Fibroblast of mammary gland (primary cell): ENCODE results near the gene GOLGA8B.
"Not testable (repeated sequence)": the region's sequence is repeated elsewhere in the genome, so short reads cannot be mapped to it uniquely, and the experiment has no call there.

Experiments used
- DNase-seq: peaks from one replicate; pipeline ENCODE4 v3.0.0-alpha.2; 2010; ENCODE audit warnings: low read depth
- H3K4me3 ChIP-seq: 2 replicates; pipeline ENCODE4 v1.5.1; 2011; ENCODE audit warnings: low read depth, mild to moderate bottlenecking, low read length, moderate library complexity; ENCODE audit not compliant: control insufficient read depth
- CTCF ChIP-seq: conservative IDR thresholded peaks from 2 replicates; pipeline ENCODE4 v1.5.1; 2011; ENCODE audit warnings: low read depth, low read length, inconsistent platforms; ENCODE audit not compliant: control insufficient read depth, insufficient read depth

The GOLGA8B gene

GRCh38 chr15:34584996-34585395, 1.5 kb upstream of the GOLGA8B start:
- no peak overlapping the region for H3K4me3 ChIP-seq
- DNase-seq = no peak
- TF ChIP-seq CTCF = no peak

DNA sequence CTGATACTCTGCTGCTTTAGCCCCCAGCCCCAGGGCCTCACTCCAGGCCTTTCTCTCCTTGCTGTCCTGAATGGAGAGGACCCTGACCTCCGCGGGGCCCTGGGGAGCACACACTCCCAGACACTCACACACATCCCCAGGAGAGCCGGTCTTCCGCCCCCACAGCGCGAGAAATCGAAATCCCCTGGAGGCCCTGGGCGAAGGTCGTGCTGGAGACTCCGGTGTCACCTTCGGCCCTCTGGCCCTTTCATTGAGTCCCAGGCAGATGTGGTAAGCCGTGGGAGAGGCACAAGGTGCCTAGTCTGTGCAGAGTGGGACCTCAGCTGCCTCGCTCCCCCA, 848 bp upstream of the GOLGA8B start:
- peak overlapping the region; percentile 64 for H3K4me3 ChIP-seq
- TF ChIP-seq CTCF = no peak
- no peak for DNase-seq

DNA sequence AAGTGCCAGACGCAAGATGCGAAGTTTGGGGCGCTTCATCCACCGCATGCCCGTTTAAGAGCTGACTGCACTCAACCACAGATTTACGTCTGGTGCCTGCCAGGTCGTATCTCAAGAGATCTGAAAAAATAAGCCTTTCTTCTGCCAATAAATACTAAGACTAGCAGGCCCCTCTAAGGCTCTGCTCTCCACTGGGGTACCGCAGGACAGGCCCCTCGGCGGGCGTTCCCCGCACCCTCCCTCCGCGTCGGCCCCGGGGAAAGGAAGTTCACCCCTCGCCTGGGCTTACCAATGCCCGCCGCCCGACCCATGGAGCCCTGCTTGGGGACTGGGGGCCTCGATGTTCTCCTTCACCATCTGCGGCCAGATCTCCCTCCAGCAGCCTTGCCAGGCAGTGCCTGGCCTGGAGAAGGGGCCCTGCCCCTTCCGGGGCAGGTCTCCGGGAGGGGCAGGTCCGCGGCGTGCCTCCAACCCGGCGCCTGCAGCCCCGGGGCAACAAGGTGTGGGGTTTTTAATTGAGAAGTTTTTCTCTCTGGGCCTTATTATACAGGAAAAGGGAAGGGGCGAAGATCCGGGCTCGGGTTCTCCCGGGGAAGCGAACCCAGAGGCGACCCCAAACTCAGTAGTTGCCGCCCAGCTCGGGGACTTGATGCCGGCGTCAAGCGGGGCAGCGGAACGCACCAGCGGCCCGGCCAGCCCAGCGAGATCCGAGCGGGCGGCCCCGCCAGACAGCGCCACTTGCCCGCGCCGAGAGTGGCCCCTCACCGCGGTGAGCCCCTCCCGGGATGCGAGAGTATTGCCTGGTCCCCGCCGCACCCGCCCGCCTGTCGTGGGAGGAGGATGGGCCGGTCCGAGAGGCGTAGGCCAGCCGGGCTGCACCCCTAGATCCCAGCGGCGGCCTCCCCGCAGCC, 735 bp downstream of the GOLGA8B start:
- no peak for TF ChIP-seq CTCF
- no peak for DNase-seq
- peak overlapping the region; percentile 64 for H3K4me3 ChIP-seq

DNA sequence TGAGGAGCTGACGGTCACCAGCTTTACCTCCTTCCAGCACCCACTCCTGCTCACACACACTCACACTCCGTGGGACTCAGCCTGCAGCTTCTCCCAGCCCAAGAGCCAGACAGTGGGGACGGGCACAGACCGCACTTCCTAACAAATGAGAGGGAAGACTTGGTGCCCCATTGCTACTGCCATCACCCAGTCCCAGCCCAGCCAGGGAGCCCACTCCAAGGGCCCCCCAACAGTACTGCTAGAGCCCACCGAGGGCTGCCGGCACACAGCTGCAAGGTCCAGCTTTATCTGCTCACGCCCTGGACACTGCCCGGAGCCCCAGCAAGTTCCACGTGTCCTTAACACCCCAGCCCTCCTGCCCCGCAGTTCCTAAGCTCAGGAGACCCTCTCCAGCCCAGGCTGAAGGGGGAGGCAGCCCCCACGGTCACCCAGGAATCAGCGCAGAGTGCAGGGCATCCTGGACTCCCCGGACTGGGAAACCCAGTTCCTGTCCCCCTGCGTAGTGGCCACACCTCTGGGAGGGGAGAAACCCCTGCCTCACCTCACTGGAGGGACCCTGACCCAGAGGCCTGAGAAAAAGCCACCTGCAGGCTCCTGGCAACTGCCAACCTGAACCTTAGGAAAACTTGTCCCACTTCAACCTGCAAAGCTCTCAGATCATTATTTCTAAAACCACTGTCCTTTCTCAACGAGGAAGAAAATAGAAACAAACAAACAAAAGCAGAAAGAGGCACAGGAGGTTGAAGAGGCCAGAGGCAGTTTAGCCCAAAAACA, 1.6 kb downstream of the GOLGA8B start:
- H3K4me3 ChIP-seq = peak overlapping the region; percentile 64
- DNase-seq = not testable (repeated sequence)

GRCh38 chr15:34581043-34581365, 2.4 kb downstream of the GOLGA8B start:
- no peak for TF ChIP-seq CTCF
- no peak overlapping the region for H3K4me3 ChIP-seq
- DNase-seq = no peak

DNA sequence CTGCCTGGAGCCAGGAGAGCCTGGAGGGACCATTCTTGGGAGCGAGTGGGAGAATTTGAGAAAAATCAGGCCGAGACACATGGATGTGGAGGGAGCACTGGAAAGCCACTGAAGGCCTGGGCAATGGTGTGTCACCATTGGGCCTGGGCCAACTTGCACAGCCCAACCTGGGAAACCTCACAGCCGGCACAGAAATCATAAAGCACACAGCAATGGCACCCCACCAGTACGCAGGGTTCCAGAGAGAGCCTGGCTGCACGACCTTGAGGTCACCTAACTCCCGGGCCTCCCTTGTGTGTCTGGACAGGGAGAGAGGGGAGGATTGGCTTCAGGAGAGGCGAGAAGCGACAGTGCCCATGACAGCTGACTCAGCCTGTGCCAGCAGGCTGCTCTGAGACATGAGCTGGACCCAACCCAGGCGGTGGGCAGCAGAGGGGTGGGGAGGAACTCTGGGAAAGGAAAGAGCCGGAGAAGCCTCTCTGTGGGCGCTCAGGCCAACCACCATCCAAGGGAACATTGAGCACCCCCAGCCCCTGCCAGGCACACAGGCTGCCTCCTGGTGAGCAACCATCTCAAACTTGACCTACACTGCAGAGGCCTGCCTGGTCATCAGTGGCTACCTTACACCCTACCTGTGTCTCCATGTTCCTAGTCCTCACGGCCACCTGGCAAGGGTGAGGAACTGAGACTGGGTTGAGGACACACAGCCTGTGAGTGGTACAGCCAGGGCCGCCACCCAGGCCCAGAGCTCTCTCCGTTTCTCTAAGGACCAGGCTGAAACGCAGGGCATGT, 3.0 kb downstream of the GOLGA8B start:
- DNase-seq = peak; percentile 14

GRCh38 chr15:34578283-34578674, 5.2 kb downstream of the GOLGA8B start:
- TF ChIP-seq CTCF = no peak
- H3K4me3 ChIP-seq = no peak overlapping the region
- no peak for DNase-seq

More for the DNA sequence above, 3.0 kb downstream of the GOLGA8B start:
- not testable (repeated sequence) for H3K4me3 ChIP-seq

DNA sequence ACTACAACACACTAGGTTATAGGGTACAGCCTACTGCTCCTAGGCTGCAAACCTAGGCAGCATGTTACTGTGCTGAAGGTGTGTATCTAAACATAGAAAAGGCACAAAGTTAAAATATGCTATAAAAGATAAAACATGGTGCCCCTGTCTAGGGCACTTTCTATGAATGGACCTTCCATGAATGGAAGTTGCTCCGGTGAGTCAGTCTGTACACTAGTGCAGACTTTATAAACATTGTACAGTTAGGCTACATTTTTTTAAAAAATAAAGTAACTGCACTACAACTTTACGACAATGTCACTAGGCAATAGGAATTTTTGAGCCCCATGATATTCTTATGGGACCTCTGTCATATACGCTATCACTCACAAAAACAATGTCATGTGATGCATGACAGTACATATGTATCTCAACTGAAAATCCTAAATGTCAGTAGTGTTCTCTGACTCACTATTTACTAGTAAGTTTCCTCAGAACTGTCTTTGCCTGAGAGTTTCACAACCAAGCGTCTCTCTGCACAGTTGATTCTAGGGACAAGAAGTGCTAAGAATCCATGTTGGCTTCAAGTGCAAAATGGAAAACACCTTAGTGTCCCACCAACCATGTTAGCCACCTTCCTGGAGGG, 5.7 kb downstream of the GOLGA8B start:
- not testable (repeated sequence) for H3K4me3 ChIP-seq
- peak; percentile 60 for DNase-seq

- DNase-seq, H3K4me3 ChIP-seq: not testable (repeated sequence)
Observed at GRCh38 chr15:34575035-34575434, 8.4 kb downstream of the GOLGA8B start.

DNA sequence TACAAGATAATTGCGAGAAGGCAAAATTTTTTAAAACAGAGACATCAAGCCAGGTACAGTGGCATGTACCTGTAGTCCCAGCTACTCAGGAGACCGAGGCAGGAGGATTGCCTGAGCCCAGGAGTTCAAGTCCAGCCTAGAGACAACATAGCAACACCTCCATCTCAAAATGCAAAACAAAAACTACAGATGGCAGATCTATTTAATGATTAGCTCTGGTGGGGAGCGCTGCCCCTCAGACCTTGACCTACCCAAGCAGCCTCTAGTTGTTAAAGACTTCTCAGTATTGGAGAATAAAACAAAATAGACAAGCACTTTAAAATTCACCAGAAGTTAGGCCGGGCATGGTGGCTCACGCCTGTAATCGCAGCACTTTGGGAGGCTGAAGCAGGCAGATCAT, 10.5 kb downstream of the GOLGA8B start:
- not testable (repeated sequence) for H3K4me3 ChIP-seq, DNase-seq

GRCh38 chr15:34572019-34572641, 11.3 kb downstream of the GOLGA8B start:
- DNase-seq, H3K4me3 ChIP-seq: not testable (repeated sequence)
